Measurements from ENCODE around the gene CUL5. TPM values are rescaled to one million over a fixed set of nuclear protein-coding genes. Genes with fewer than 3 reads are reported as not detected.

Gene CUL5
- total RNA-seq, 1 experiment from 2014 or later, result 75.4 TPM

DNA sequence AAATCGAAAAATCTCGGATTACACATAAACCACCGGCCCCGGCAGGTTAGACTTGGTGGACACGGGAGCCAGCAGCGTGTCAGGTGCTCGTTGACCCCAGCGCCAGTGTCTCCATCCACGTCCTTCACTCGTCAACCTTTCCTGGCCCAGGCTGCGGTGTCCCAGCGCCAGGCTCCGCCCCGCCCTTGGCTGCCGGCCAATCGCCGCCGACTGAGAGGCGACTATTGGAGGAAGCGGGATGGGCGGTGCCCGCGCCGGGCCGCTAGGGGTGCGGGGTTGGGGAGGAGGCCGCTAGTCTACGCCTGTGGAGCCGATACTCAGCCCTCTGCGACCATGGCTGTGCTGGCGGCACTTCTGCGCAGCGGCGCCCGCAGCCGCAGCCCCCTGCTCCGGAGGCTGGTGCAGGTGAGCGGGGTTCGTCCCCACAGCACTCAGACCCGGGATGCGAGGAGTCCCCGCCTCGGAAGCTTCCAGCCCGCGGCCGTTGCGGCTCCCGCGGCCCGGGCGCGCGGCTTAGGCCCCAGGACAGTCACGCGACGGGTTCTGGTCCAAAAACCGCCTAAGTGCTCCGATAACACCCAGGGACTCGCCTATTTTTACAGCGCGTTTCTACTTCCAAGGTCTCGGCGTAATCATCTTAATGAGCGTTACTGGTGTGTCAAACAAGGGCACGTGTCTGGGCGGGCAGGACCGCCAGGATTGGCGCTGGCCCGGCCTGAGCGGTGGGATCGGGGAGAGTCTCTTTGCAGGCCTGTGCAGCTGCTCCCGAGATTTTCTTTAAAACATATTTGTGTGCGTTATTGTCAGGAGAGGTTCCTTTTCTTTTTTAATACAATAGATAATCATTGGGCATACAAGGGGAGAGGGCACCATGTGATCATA lies 112.8 kb downstream of the CUL5 start, which contains the start of gene ACAT1:
TSS of gene ACAT1 (plus strand) at position 294 of the 882 bp plus-strand sequence. CDS start at position 334, 40 bp downstream.
- Histone ChIP-seq H3K36me3 (ENCODE audit: control insufficient read depth, insufficient read depth, low read length) (no peaks in the 10 kb centered on the region), H3K9me3 (no peaks in the 10 kb centered on the region), H3K4me1 (peaks cover 13% of the 10 kb centered on the region), H3K27me3 (replicated peaks; ENCODE audit: control insufficient read depth, insufficient read depth, low read length) (no peaks in the 10 kb centered on the region), H3K4me3 (ENCODE audit: low read depth, low read length) (peak within 1 kb of the TSS; percentile 88)
- H3K27me3 Mint-ChIP-seq (ENCODE audit: insufficient read depth, unreplicated experiment), result no peaks in the 10 kb centered on the region
- H3K36me3 Mint-ChIP-seq (ENCODE audit: insufficient read depth, unreplicated experiment), result peaks cover 11% of the 10 kb centered on the region
- peak within 1 kb of the TSS; percentile 66 for H3K27ac Mint-ChIP-seq (ENCODE audit: unreplicated experiment)
- DNase-seq, result peak; percentile 98 to 100
- intact Hi-C loops (cut with micrococcal nuclease; ENCODE audit: unreplicated experiment), result loop anchor here (1.0 to 10.0 kb wide), 4 partner anchors 101 to 527 kb away; partner anchors contain the start of genes C11orf65, CUL5 and NPAT
- BruUV-seq (replicated peaks), result no TSS peak
- ChIA-PET CTCF (interaction anchor here (0.6 to 0.7 kb wide), 2 partner anchors 106 to 189 kb away, joined by 3 read pairs; no protein-coding TSS in a partner anchor), POLR2A (interaction anchor here (0.6 kb wide), 3 partner anchors 25 to 473 kb away, joined by 5 to 11 read pairs (median 7); no protein-coding TSS in a partner anchor)
- no peaks in the 10 kb centered on the region for H3K9me3 Mint-ChIP-seq (ENCODE audit: unreplicated experiment)
- H3K4me1 Mint-ChIP-seq (ENCODE audit: low read depth, unreplicated experiment), result peaks cover 27% of the 10 kb centered on the region
- peak within 1 kb of the TSS; percentile 81 for H3K4me3 Mint-ChIP-seq (ENCODE audit: unreplicated experiment)
- TF ChIP-seq, protein P1, sequence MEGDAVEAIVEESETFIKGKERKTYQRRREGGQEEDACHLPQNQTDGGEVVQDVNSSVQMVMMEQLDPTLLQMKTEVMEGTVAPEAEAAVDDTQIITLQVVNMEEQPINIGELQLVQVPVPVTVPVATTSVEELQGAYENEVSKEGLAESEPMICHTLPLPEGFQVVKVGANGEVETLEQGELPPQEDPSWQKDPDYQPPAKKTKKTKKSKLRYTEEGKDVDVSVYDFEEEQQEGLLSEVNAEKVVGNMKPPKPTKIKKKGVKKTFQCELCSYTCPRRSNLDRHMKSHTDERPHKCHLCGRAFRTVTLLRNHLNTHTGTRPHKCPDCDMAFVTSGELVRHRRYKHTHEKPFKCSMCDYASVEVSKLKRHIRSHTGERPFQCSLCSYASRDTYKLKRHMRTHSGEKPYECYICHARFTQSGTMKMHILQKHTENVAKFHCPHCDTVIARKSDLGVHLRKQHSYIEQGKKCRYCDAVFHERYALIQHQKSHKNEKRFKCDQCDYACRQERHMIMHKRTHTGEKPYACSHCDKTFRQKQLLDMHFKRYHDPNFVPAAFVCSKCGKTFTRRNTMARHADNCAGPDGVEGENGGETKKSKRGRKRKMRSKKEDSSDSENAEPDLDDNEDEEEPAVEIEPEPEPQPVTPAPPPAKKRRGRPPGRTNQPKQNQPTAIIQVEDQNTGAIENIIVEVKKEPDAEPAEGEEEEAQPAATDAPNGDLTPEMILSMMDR (IDR thresholded peaks at IDR 0.05; ENCODE audit: insufficient read depth in 1 of 2, low read depth in 1 of 2, low read length in 1 of 2, severe bottlenecking in 1 of 2, unreplicated experiment in 1 of 2), result peak; percentile 54 to 67

DNA sequence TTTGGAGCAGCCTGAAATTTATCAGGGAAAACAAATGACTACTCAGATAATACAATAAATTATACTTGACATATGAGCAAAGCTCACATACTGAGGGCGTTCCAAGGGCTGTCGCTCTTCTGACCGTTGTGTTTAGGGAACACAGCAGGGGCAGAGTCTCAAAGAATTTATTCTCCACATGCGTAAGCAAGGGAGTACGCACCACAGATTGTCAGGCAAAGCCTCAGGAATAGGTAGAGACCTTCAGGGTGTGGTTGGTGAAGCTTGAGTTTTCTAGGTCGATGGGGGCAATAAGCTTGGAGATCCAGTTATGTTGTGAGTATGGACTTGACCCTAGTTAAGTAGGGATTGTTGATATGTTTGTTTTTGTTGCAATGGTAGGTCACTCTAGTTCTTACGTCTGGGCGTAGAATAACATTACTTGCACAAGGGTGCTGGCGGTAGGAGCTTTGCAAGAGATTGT lies 113.5 kb downstream of the CUL5 start:
- peaks cover 27% of the 10 kb centered on the region for H3K4me1 Mint-ChIP-seq (ENCODE audit: low read depth, unreplicated experiment)
- peak overlapping the region; percentile 81 for H3K4me3 Mint-ChIP-seq (ENCODE audit: unreplicated experiment)
- TF ChIP-seq, protein P1 (IDR thresholded peaks at IDR 0.05; ENCODE audit: insufficient read depth in 1 of 2, low read depth in 1 of 2, low read length in 1 of 2, severe bottlenecking in 1 of 2, unreplicated experiment in 1 of 2), result no peak
- H3K9me3 Mint-ChIP-seq (ENCODE audit: unreplicated experiment), result no peaks in the 10 kb centered on the region
- peak overlapping the region; percentile 66 for H3K27ac Mint-ChIP-seq (ENCODE audit: unreplicated experiment)
- Histone ChIP-seq H3K4me3 (ENCODE audit: low read depth, low read length) (peak overlapping the region; percentile 88), H3K36me3 (ENCODE audit: control insufficient read depth, insufficient read depth, low read length) (no peaks in the 10 kb centered on the region), H3K27me3 (replicated peaks; ENCODE audit: control insufficient read depth, insufficient read depth, low read length) (no peaks in the 10 kb centered on the region), H3K4me1 (peaks cover 13% of the 10 kb centered on the region), H3K9me3 (no peaks in the 10 kb centered on the region)
- DNase-seq, result peak in 1 of 2 experiments; percentile 34
- TSS peak; percentile 62 for BruUV-seq (replicated peaks)
- intact Hi-C loops (cut with micrococcal nuclease; ENCODE audit: unreplicated experiment), result loop anchor here (10.0 kb wide), 1 partner anchor 343 kb away; the partner anchor contains the start of gene C11orf65
- ChIA-PET POLR2A (interaction anchor here (0.6 kb wide), 2 partner anchors 26 to 269 kb away, joined by 7 to 11 read pairs; no protein-coding TSS in a partner anchor), CTCF (interaction anchor here (0.6 kb wide), 1 partner anchor 190 kb away, joined by 3 read pairs; no protein-coding TSS in a partner anchor)
- H3K27me3 Mint-ChIP-seq (ENCODE audit: insufficient read depth, unreplicated experiment), result no peaks in the 10 kb centered on the region
- peaks cover 13% of the 10 kb centered on the region for H3K36me3 Mint-ChIP-seq (ENCODE audit: insufficient read depth, unreplicated experiment)

DNA sequence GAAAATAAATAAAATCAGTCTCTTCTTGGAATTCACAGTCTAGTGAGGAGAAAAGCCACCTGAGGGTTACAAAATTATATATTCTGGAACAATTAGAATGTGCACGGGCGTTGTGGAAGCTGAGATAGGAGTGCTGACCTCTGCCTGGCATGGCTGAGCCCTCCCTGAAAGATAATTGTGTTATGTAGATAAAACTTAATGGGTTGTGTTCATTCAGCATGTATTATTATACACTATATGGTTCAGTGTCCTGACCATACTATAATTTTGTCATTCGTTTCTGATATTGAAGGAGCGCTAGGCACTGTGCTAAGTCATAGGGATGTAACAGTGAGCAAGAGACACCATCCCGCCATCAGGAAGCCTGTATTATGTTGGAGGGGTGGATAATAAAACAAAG lies 116.4 kb downstream of the CUL5 start:
- DNase-seq, result no peak
- peaks cover 13% of the 10 kb centered on the region for H3K4me1 ChIP-seq
- Mint-ChIP-seq H3K36me3 (ENCODE audit: insufficient read depth, unreplicated experiment) (peaks cover 26% of the 10 kb centered on the region), H3K9me3 (ENCODE audit: unreplicated experiment) (no peaks in the 10 kb centered on the region), H3K27ac (ENCODE audit: unreplicated experiment) (no peak overlapping the region), H3K27me3 (ENCODE audit: insufficient read depth, unreplicated experiment) (no peaks in the 10 kb centered on the region), H3K4me3 (ENCODE audit: unreplicated experiment) (no peak overlapping the region), H3K4me1 (ENCODE audit: low read depth, unreplicated experiment) (peaks cover 20% of the 10 kb centered on the region)
- CTCF ChIA-PET, result no interaction called here
- no peaks in the 10 kb centered on the region for H3K27me3 ChIP-seq (replicated peaks; ENCODE audit: control insufficient read depth, insufficient read depth, low read length)
- BruUV-seq (replicated peaks), result no TSS peak
- no peaks in the 10 kb centered on the region for H3K9me3 ChIP-seq
- TF ChIP-seq, protein P1 (IDR thresholded peaks at IDR 0.05; ENCODE audit: insufficient read depth in 1 of 2, low read depth in 1 of 2, low read length in 1 of 2, severe bottlenecking in 1 of 2, unreplicated experiment in 1 of 2), result no peak
- POLR2A ChIA-PET, result no interaction called here
- no peaks in the 10 kb centered on the region for H3K36me3 ChIP-seq (ENCODE audit: control insufficient read depth, insufficient read depth, low read length)
- intact Hi-C loops (cut with micrococcal nuclease; ENCODE audit: unreplicated experiment), result loop anchor here (10.0 kb wide), 1 partner anchor 340 kb away; the partner anchor contains the start of gene C11orf65
- no peak overlapping the region for H3K4me3 ChIP-seq (ENCODE audit: low read depth, low read length)
